HTERT RPE-1 (cell line): Measurements from ENCODE around the gene HBA2.
"Not testable (repeated sequence)": the region's sequence is repeated elsewhere in the genome, so short reads cannot be mapped to it uniquely, and the experiment has no call there.

ENCODE experiments used
- in situ Hi-C: fragments of 300-500 bp; cut with MboI; formaldehyde crosslinking; loops from 4 replicates; pipeline ENCODE4 v1.14.3; 2020; ENCODE audit warnings: low sequenced_read_pairs

Gene HBA2

DNA sequence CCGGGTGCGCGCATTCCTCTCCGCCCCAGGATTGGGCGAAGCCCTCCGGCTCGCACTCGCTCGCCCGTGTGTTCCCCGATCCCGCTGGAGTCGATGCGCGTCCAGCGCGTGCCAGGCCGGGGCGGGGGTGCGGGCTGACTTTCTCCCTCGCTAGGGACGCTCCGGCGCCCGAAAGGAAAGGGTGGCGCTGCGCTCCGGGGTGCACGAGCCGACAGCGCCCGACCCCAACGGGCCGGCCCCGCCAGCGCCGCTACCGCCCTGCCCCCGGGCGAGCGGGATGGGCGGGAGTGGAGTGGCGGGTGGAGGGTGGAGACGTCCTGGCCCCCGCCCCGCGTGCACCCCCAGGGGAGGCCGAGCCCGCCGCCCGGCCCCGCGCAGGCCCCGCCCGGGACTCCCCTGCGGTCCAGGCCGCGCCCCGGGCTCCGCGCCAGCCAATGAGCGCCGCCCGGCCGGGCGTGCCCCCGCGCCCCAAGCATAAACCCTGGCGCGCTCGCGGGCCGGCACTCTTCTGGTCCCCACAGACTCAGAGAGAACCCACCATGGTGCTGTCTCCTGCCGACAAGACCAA lies at the start of gene HBA2:
HBA2 (plus strand) TSS at position 503 of the 568 bp plus-strand sequence; CDS start at position 540, 37 bp downstream.
- in situ Hi-C loops: not testable (repeated sequence)

DNA sequence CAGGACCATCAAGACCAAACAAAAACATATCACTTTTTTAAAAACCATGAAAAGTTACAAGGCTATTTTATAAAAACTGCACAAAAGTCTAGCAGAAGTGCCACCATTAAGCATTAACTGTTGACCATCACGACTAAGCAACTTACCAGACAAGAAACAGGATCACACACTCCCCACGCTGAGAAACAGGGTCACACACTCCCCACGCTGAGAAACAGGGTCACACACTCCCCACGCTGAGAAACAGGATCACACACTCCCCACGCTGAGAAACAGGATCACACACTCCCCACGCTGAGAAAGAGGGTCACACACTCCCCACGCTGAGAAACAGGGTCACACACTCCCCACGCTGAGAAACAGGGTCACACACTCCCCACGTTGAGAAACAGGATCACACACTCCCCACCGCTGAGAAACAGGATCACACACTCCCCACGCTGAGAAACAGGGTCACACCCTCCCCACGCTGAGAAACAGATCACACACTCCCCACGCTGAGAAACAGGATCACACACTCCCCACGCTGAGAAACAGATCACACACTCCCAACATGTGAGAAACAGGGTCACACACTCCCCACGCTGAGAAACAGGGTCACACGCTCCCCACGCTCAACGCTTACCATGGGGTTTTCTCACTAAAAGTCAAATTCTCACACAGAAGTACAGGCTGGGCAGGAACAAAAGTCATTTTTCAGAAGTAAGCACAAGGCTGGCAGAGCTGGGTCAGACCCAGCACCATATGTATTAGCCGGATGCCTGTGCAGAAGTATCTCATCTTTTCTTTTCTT lies 48.9 kb upstream of the HBA2 start:
- in situ Hi-C loops: not testable (repeated sequence)

DNA sequence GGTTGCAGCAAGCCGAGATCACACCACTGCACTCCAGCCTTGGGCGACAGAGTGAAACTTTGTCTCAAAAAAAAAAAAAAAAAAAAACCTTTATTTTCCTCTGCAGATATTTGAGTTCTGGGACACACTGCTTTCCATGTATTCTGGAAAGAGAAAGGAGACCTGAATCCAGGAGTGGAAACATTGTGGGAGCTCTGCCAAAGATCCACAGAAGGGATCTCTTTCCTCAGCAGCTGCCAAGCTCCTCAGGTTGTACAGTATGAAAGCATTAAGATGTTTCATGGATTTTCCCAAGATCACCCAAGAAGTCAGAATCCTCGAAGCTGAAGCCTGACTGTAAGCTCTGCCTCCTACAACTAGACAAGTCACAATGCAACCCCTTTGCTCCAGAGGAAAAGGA lies 47.7 kb upstream of the HBA2 start:
- in situ Hi-C loops: no loop called here

DNA sequence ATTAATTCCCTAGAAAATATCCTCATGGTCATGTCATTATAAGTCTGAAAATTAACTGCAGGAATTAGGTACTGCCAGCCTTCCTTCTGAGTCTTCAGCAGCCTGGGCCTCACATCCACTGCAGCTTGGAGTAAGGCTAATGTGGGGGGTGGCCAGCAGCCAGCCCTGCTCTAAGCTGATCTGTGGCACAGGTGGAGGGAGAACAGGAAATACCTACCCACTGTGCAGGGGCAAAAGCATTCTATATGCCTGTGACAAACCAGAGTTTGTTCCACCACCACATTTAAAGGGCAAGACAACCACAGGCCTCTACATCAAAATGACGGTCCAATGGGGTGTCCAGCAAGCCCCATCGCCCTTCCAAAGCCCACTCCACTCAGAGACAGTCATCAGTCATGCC lies 43.6 kb upstream of the HBA2 start:
- in situ Hi-C loops: no loop called here

GRCh38 chr16:130533-131173 lies 42.0 kb upstream of the HBA2 start:
- in situ Hi-C loops: no loop called here

GRCh38 chr16:132120-132519 lies 40.6 kb upstream of the HBA2 start:
- in situ Hi-C loops: no loop called here

DNA sequence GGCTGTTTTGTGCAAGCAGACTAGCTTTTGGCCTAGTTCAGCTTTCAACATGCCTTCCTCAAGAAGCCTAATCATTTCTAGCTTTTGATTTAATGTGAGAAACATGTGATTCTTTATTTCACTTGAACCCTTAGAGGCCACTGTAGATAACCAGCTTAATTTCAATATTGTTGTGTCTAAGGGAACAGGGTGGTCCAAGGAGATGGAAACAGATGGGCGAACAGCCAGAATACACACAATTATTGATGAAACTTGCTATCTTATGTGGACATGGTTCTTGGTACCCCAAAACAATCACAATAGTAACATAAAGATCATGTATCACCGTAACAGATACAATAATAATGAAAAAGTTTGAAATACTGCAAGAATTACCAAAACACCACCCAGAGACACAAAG lies 39.0 kb upstream of the HBA2 start:
- in situ Hi-C loops: no loop called here

DNA sequence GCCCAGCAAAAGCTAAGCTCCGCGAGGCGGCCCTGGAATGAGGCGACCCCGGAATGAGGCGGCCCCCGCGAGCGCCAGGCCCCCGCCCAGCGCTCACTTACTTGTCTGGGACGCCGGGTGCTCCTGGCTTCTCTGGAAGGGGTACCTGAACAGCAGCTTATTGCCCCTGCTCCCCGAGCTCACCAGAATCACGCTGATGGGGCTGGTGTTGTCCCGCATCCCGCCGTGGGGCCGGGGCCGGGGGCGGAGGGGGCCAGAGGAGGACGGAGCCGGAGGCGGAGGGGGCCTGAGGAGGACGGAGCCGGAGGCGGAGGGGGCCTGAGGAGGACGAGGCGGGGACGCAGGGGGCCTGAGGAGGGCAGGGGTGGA lies 34.6 kb upstream of the HBA2 start:
- in situ Hi-C loops: no loop called here

DNA sequence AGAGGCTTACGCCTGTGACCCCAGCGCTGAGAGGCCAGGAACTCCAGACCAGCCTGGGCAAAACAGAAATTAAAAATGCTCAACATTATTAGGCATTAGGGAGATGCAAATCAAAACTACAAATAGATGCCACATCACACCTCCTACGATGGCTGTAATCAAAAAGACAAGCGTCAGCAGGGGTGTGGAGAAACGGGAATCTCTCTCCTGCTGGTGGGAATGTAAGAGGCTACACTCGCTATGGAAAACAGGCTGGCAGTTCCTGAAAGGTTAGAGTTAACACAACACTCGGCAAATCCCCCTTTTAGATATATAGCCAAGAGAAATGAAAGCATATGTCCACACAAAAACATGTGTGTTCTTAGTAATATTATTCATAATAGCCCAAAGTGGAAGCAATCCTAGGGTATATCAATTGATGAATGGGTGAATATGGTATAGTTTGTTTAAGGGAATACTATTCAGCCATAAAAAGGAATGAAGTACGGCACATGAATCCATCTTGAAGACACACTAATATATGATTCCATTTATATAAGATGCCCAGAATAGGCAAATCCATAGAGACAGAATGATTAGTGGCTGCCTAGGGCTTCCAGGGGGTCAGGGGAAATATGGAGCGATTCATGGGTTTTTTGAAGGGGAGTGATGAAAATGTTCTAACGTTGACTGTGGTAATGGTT lies 32.4 kb upstream of the HBA2 start:
- in situ Hi-C loops: no loop called here

DNA sequence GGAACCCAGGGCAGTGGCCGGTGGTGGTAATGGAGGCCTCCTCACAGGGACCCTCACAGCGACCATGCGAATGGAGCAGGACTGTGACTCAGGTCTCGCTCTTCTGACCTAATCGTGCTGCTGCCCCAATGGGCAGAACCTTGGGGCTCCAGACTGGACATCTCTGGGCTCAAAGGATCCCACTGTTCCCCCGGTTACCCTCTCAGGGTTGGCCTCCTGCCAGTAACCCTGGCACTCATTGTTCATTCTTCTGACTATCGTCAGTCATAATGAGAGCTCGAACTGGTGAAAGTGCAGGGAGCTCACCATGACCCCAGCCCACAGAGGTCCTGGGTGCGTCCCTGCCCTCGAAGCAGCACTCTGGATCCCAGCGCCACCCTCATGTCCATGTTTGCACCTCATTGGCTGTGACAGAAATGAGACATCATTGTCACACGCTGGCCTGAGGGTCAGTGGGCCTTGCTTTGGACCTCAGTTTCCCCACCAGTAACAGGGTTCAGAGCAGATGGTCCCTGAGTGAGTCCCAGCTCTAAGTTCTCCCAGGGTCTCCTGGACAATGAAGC lies 30.2 kb upstream of the HBA2 start:
- in situ Hi-C loops: no loop called here

DNA sequence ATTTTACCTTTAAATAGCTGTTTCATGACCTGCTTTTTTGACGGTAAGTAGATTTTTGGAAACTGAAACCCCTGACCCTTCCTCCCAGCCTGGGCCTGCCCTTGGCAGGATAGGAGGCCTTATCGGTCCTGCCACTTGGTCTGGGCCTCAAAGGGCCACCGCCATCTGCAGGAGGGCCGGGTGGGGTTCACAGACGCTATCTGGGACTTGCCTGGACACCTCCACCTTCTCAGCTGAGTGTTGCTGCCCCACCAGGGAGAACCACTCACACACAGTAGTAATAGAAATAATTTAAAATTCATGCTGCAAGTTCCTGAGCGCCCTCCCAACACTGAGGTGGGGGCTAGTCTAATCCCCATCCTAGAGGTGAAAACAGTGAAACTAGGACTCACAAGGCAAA lies 29.6 kb upstream of the HBA2 start:
- in situ Hi-C loops: no loop called here

DNA sequence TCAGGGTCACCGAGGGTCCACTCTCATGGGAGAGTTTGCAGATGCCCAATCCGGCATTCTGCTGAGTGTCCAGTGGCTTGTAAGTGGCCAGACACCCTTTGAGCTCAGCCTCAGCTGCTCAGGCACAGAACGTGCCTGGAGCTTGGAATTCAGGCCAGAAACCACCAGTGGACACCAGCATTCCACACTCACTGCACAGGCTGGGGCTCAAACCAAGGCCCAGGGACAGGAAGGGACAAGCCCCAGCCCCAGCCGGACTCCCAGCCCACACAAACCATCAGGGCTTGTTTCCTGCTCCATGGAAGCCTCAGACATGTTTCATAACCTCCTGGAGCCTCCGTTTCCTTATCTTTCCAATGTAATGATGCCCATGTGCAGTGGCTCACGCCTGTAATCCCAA lies 29.2 kb upstream of the HBA2 start:
- in situ Hi-C loops: no loop called here

DNA sequence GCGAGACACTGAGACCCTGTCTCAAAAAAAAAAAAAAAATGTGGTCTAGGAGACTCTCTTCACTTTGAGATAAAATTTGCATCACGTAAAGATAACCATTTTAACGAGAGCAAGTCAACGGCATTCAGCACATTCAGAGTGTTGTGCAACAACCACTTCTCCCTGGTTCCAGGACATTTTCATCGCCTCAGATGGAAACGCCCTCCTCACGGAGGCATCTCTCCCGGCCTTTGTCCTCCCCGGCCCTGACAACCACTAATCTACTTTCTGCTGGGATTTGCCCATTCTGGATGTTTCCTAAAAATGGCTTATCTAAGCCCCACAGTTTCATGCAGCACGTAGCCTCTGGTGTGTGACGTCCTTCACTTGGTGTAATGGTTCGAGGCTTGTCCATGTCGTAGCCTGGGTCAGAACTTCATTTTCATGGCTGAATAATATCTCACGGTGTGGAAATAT lies 27.9 kb upstream of the HBA2 start:
- in situ Hi-C loops: no loop called here

- in situ Hi-C loops: no loop called here
Observed at GRCh38 chr16:146646-147045, 26.0 kb upstream of the HBA2 start.

- in situ Hi-C loops: no loop called here
Observed at GRCh38 chr16:149024-149660, 23.5 kb upstream of the HBA2 start.

- in situ Hi-C loops: no loop called here
Observed at GRCh38 chr16:152141-153128, 20.2 kb upstream of the HBA2 start, which contains the start of gene HBZ. HBZ (plus strand) TSS chr16:152644; CDS start chr16:152910, 266 bp downstream.

DNA sequence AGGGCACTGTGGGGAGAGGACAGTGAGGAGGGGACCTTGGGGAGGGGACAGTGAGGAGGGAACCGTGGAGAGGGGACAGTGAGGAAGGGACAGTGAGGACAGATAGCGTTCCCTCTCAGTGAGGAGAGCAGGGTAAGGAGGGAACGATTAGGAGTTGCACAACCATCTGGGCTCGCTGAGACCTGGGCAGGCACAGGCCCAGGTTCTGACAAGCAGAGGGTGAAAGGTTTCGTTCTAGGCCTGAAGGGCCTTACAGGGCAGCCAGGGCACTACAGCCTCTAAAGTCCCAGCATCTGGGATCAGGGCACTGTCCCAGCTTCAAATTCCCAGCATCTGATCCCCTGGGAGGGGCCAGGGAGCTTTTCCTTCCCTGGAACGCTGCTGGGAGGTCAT lies 19.6 kb upstream of the HBA2 start:
- in situ Hi-C loops: not testable (repeated sequence)

DNA sequence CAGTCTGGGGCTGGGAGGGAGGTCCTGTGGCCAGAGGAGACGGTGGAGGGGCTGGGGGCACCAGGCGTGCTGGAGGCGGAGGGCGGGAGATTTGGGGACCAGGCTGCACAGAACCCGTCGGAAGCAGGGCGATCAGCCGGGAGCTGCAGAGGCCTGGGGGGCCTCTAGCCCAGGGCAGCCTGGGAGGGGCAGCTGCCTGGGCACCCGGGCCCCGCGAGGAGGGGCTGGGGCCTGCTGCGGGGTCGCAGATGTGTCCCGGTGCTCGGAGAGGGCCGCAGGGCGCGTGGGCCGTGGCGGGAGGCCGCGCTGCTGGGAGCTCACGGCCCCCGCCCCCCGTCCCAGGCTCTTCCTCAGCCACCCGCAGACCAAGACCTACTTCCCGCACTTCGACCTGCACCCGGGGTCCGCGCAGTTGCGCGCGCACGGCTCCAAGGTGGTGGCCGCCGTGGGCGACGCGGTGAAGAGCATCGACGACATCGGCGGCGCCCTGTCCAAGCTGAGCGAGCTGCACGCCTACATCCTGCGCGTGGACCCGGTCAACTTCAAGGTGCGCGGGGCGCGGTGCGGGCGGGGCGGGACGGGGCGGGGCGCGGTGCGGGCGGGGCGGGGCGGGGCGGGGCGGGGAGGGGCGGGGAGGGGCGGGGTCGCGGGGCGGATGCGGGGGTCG lies 19.0 kb upstream of the HBA2 start:
- in situ Hi-C loops: not testable (repeated sequence)
